Omental fat pad (tissue), 4 donors: ENCODE results near the gene DOK6. TPM values are rescaled to one million over a fixed set of nuclear protein-coding genes. Genes with fewer than 3 reads are reported as not detected.

Experiments used
- ATAC-seq: fragments of 150-250 bp; one replicate; pipeline ENCODE4 v1.9.1; 2016; ENCODE audit warnings: mild to moderate bottlenecking, moderate library complexity; ENCODE audit not compliant: low FRiP score
- DNase-seq: peaks from one replicate; pipeline ENCODE4 v3.0.0-alpha.2; 2019; ENCODE audit warnings: low spot score
- total RNA-seq, 4 donors: library from RNA; depleted of rRNA; stranded (reverse); fragments of >200 nt; gene quantifications; one replicate each; pipeline ENCODE4 v1.1.0, GENCODE V29; 2016
- TF ChIP-seq, protein P1 (sequence below), 3 donors: fragments of 450-650 bp; IDR thresholded peaks; one replicate each; pipeline ENCODE4 v1.5.1; 2016 to 2017; ENCODE audit warnings: antibody characterized with exemption in 3 of 3, mild to moderate bottlenecking in 3 of 3, moderate library complexity in 2 of 3

Gene DOK6
- total RNA-seq, 4 donors from 2014 or later = 0.19 to 2.7 (median 1.5) TPM

DNA sequence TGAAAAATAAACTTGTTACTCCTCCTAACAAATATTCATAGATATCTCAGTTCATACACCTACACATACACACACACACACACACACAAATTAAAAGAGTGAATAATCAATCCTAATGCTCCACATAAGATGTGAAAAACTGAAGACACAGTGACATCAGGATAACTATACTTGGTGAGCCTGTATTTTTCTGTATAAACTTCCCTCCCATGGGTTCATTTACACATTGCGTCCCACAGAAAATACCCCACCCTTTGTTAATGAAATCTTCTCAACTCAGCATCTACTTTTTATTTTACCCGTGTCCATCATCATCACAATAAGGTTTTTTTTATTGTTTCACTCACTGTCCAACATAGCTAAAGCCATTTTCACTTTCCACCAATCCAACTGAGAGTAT is 486.6 kb downstream of the DOK6 start:
- no peak for ATAC-seq
- TF ChIP-seq, protein P1, sequence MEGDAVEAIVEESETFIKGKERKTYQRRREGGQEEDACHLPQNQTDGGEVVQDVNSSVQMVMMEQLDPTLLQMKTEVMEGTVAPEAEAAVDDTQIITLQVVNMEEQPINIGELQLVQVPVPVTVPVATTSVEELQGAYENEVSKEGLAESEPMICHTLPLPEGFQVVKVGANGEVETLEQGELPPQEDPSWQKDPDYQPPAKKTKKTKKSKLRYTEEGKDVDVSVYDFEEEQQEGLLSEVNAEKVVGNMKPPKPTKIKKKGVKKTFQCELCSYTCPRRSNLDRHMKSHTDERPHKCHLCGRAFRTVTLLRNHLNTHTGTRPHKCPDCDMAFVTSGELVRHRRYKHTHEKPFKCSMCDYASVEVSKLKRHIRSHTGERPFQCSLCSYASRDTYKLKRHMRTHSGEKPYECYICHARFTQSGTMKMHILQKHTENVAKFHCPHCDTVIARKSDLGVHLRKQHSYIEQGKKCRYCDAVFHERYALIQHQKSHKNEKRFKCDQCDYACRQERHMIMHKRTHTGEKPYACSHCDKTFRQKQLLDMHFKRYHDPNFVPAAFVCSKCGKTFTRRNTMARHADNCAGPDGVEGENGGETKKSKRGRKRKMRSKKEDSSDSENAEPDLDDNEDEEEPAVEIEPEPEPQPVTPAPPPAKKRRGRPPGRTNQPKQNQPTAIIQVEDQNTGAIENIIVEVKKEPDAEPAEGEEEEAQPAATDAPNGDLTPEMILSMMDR (IDR thresholded peaks at IDR 0.05) = no peak
- no peak for DNase-seq

DNA sequence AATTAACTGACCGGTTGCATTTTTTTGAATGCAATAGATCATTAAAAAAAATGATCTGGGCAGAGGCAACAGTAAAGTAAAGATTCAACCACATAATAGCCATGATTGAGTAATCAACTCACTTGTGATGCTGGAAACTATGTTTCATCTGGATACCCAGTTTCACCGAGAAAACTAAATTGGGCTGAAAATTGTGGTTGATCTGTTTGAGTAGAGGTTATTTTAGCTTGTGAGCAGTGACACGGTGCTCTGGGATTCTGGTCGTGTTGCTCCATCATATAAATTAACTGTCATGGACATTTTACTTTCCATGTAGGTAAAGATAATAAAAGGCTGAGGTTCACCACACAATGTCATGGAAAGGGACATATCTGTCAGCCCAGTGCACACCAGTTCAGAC is 488.3 kb downstream of the DOK6 start:
- TF ChIP-seq, protein P1 (IDR thresholded peaks at IDR 0.05) = no peak
- DNase-seq (no peak), ATAC-seq (no peak)

DNA sequence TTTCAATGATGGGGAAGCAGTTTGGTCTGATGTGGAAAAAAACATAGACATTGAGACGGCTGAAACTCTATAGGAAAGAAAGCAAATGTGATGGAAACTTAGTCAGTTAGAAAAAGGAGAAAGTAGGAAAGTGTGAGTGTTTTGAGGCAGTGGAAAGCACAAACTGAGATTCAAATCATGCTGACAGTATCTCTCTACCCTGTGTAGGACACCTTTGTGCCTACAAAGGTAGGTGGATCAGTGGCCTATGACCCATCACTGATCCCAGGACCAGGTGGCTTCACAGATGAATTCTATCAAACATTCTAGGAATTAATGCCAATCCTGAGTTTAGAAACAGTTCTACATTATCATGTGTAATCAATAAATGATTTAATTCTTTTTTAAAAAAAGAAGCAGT is 489.9 kb downstream of the DOK6 start:
- TF ChIP-seq, protein P1 (IDR thresholded peaks at IDR 0.05) = no peak
- ATAC-seq = no peak
- no peak for DNase-seq

DNA sequence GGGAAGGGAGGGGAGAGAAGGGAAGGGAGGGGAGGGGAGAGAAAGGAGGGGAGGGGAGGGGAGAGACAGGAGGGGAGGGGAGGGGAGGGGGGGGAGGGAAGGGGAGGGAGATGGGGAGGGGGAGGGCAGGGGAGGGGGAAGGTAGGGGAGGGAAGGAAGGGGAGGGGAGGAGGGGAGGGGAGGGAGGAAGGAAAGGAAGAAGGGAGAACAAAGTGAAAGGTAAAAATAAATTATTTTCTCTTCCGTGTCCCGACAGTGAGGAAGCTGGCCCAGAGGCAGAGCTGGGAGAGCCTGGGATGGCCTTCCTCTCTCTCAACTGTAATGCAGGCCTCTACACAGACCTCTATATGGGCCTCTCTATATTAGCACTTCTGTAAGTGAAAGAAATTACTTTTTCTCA is 493.8 kb downstream of the DOK6 start:
- ATAC-seq = no peak
- TF ChIP-seq, protein P1 (IDR thresholded peaks at IDR 0.05) = no peak
- no peak for DNase-seq

DNA sequence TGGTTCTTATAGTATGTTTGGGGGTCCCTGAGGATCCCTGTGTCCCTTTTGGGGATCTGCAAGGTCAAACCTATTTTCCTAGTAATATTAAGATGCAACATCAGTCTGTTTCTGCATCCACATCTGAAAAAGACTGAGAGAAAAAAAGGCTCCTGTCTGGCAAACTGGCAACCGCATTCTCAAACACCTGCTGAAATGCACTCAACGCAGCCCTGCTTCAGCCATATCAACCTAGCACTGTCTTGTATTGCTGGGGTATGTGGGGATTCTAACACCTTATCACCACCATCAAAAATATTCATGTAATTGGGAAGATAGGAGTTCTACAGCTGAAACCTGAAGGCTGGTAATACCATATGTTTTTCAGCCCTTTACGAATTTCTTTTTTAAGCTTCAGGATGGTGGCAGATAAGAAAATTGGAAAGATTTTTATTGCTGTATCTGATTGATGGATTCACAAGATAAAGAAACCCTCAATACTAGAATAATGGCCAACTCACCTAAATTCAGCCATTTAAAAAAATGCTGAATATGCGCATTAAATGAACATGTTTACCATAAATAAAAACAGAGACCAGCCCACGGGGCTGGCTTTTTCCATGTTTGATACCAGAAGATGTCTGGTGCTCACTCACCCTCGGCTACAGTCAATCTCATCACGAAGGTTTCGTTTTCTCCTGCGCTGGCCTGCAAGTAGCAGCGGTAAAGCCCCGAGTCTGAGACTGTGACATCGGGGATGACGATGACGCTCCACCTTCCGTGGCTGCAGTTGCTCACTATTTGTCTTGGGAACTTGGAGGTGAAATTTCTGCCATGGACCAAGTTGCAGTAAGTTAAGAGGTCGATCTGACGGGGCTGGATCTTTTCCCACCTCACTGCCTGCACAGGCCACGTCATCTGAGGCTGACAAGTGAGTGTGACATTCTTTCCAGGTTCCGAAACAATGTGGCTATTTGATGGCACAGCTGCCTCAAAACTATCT is 494.7 kb downstream of the DOK6 start:
- ATAC-seq (no peak), DNase-seq (no peak)

DNA sequence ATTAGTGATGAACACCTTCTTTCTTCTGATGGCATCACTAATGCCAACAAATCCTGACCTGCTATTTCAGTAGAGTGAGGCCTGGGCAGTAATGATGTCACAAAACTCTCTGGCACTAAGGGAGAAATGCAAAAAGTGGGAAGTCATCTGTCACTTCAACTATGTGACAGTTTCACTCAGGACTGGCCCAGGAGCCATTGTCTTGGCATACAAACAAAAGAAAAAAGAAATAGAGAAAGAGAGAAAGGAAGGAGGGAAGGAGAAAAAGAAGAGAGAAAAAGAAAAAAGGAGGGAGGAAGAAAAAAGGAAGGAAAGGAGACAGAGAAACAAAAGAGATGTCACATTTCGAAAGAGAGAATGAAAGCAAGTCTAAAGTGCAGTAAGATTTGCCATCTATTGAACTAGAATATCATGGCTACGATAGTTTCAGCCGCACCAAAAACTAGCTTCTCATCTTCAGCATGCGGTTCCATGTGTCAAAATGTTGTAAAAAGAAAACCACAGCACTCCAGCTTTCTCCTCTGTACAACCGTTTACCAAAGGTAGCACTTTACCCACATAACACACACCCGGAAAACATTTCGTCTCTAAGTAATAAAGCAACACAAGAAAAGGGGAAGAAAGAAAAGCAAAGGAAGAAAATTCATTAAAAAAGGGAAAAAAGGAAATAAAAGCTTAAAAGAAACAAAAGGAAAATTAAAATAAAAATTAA is 496.9 kb downstream of the DOK6 start:
- ATAC-seq = no peak
- DNase-seq = no peak
- TF ChIP-seq, protein P1 (IDR thresholded peaks at IDR 0.05) = no peak

More for the DNA sequence above, 494.7 kb downstream of the DOK6 start:
- TF ChIP-seq, protein P1 (IDR thresholded peaks at IDR 0.05) = no peak
